ENCODE measurements around the gene ME3.

- TF ChIP-seq CTCF (IDR thresholded peaks at IDR 0.05) = no peak
- TF ChIP-seq POLR2A (IDR thresholded peaks at IDR 0.05) = no peak
Observed at GRCh38 chr11:86490582-86490981, 181.8 kb downstream of the ME3 start.
